Transverse colon (tissue), 4 donors: ENCODE results near the gene KIN. TPM values are rescaled to one million over a fixed set of nuclear protein-coding genes. Genes with fewer than 3 reads are reported as not detected.

ENCODE experiments used
- DNase-seq: peaks from one replicate; pipeline ENCODE4 v3.0.0-alpha.2; 2019
- H3K27ac ChIP-seq, 4 donors: fragments of 200-600 bp; sonication (generic); 2 replicates each; pipeline ENCODE4 v1.5.1; 2016 to 2018; ENCODE audit warnings: inconsistent platforms in 4 of 4
- H3K27me3 ChIP-seq: fragments of 200-600 bp; sonication (generic); 2 replicates; pipeline ENCODE4 v1.5.1; 2017; ENCODE audit warnings: inconsistent platforms
- H3K36me3 ChIP-seq, 4 donors: fragments of 200-600 bp; sonication (generic); 2 replicates each; pipeline ENCODE4 v1.5.1; 2017 to 2019; ENCODE audit warnings: inconsistent platforms in 4 of 4
- H3K4me1 ChIP-seq, 4 donors: fragments of 200-600 bp; sonication (generic); 2 replicates each; pipeline ENCODE4 v1.5.1; 2017 to 2020; ENCODE audit warnings: inconsistent platforms in 4 of 4
- H3K4me3 ChIP-seq, 4 donors: fragments of 200-600 bp; sonication (generic); 1 replicate in 1 of 4; 2 replicates in 3 of 4; pipeline versions ENCODE4 v1.5.1 to v1.6.1; 2017 to 2019; ENCODE audit warnings: inconsistent platforms in 4 of 4
- H3K9me3 ChIP-seq, 2 donors: fragments of 200-600 bp; sonication (generic); 2 replicates each; pipeline ENCODE4 v1.5.1; 2017 to 2019; ENCODE audit warnings: inconsistent platforms in 2 of 2
- CTCF ChIP-seq, 5 experiments: fragments of 200-600 bp in 3 of 5; fragments of 450-650 bp in 2 of 5; sonication (generic) in 3 of 5; IDR thresholded peaks; 1 replicate in 2 of 5; 2 replicates in 3 of 5; pipeline ENCODE4 v1.5.1; 2016 to 2017; ENCODE audit warnings: antibody characterized with exemption in 5 of 5, inconsistent platforms in 3 of 5, mild to moderate bottlenecking in 2 of 5, moderate library complexity in 1 of 5
- EP300 ChIP-seq: sonication (generic); formaldehyde crosslinking; IDR thresholded peaks from one replicate; pipeline ENCODE4 v1.6.1; 2017; ENCODE audit warnings: antibody characterized with exemption, low read depth
- POLR2A ChIP-seq: fragments of 450-650 bp; IDR thresholded peaks from one replicate; pipeline ENCODE4 v1.6.1; 2016; ENCODE audit warnings: antibody characterized with exemption, mild to moderate bottlenecking, moderate library complexity
- POLR2AphosphoS5 ChIP-seq, 3 donors: sonication (generic); formaldehyde crosslinking; IDR thresholded peaks; one replicate each; pipeline ENCODE4 v1.6.1; 2016; ENCODE audit warnings: antibody characterized with exemption in 3 of 3
- WGBS, 2 donors: methylation state at CpG; one replicate each; pipeline ENCODE4 v1.1.5; 2018; ENCODE audit warnings: low coverage in 1 of 2; 5-methylcytosine and 5-hydroxymethylcytosine counted together
- in situ Hi-C, 4 donors: fragments of 200-750 bp; cut with MboI; loops; one replicate each; pipeline versions ENCODE4 v1.15.0 to v1.15.1; 2017; ENCODE audit warnings: low sequenced_read_pairs in 3 of 4, low pct_ligation_motif_present in 1 of 4, low pct_unique_long_range_greater_than_20kb in 1 of 4
- intact Hi-C: fragments of 100-400 bp; cut with DNase I; formaldehyde crosslinking; loops from one replicate; pipeline ENCODE4 v1.15.1; 2023; ENCODE audit warnings: low total_unique reads
- total RNA-seq, 4 donors: library from RNA; depleted of rRNA; stranded (reverse); fragments of >200 nt; gene quantifications; one replicate each; pipeline ENCODE4 v1.1.0, GENCODE V29; 2016

KIN gene
- total RNA-seq, 4 donors from 2014 or later, result 1.8 to 10.8 (median 5.5) TPM

GRCh38 chr10:7702288-7702812 lies 85.4 kb downstream of the KIN start:
- in situ Hi-C loops (no loop called here), intact Hi-C loops (no loop called here)
- H3K27ac ChIP-seq, result no peak overlapping the region
- H3K4me1 ChIP-seq, result no peaks in the 10 kb centered on the region
- DNase-seq, result no peak
- WGBS, 2 donors, result 87% methylated on average over 4 of the region's 4 CpGs; no CpG with 5 or more reads in 1 of the 2 donors
- no peak overlapping the region for H3K4me3 ChIP-seq
- no peaks in the 10 kb centered on the region for H3K36me3 ChIP-seq
- no peaks in the 10 kb centered on the region for H3K9me3 ChIP-seq
- peaks cover 2% of the 10 kb centered on the region for H3K27me3 ChIP-seq
- no peak for TF ChIP-seq CTCF (IDR thresholded peaks at IDR 0.05)
- TF ChIP-seq EP300, result no peak
- no peak for TF ChIP-seq POLR2A
- no peak for TF ChIP-seq POLR2AphosphoS5 (IDR thresholded peaks at IDR 0.05)

- in situ Hi-C loops, result no loop called here
- Histone ChIP-seq H3K27ac (no peak overlapping the region), H3K4me1 (no peaks in the 10 kb centered on the region), H3K36me3 (no peaks in the 10 kb centered on the region), H3K4me3 (no peak overlapping the region), H3K9me3 (no peaks in the 10 kb centered on the region), H3K27me3 (peaks cover 1% of the 10 kb centered on the region)
- no peak for DNase-seq
- 78 to 86% methylated on average over 6 to 8 of the region's 8 CpGs for WGBS, 2 donors
- intact Hi-C loops, result no loop called here
- TF ChIP-seq CTCF (IDR thresholded peaks at IDR 0.05), result no peak
Measured at GRCh38 chr10:7701158-7701742, 86.5 kb downstream of the KIN start.

Other genes starting within 250 kb of the KIN start
- gene ITIH5, start 121.0 kb downstream of the KIN start, total RNA-seq, result 100 to 1,000 TPM in 1 of 4 donors, 10 to 100 TPM in 3; 13.2 to 169 (median 17.0) TPM
- not detected for gene ITIH2, start 84.7 kb downstream of the KIN start, total RNA-seq
- gene ATP5F1C, start 184 bp upstream of the KIN start, total RNA-seq, result 100 to 1,000 TPM; 193 to 492 (median 332) TPM
- 10 to 100 TPM in 2 of 4 donors, 1 to 10 TPM in 2; 4.8 to 35.6 (median 9.6) TPM for gene TAF3, start 30.5 kb upstream of the KIN start, total RNA-seq